Common myeloid progenitor, CD34-positive (primary cell): ENCODE measurements around the gene DOCK10.

Source experiments
- CTCF ChIA-PET: fragments of 350-600 bp; sonication (Branson Sonifier 250); formaldehyde crosslinking; loops from one replicate; lab custom pipeline; 2021; ENCODE audit warnings: antibody characterized with exemption; lab: Charles Lee
- POLR2A ChIA-PET: fragments of 350-600 bp; sonication (Branson Sonifier 250); formaldehyde crosslinking; loops from one replicate; lab custom pipeline; 2021; ENCODE audit warnings: antibody characterized with exemption; lab: Charles Lee
- DNase-seq, 3 donors: peaks; one replicate each; pipeline versions ENCODE4 v3.0.0 to v3.0.0-alpha.2; 2013
- H3K27ac ChIP-seq, 2 experiments: 1 replicate in 1 of 2; 2 replicates in 1 of 2; pipeline ENCODE4 v1.7.0; 2013; ENCODE audit warnings: inconsistent platforms in 2 of 2, low read length in 2 of 2, mild to moderate bottlenecking in 2 of 2, low read depth in 1 of 2, moderate library complexity in 1 of 2; ENCODE audit not compliant: severe bottlenecking in 2 of 2, insufficient read depth in 1 of 2, poor library complexity in 1 of 2
- H3K27me3 ChIP-seq, 5 experiments: replicated peaks in 2 of 5; 1 replicate in 3 of 5; 2 replicates in 2 of 5; pipeline versions ENCODE4 v1.6.1 to v1.7.0; 2013; ENCODE audit warnings: low read length in 4 of 5, mild to moderate bottlenecking in 2 of 5, moderate library complexity in 2 of 5, inconsistent platforms in 1 of 5; ENCODE audit not compliant: insufficient read depth in 5 of 5, control insufficient read depth in 4 of 5
- H3K36me3 ChIP-seq, 4 experiments: 1 replicate in 2 of 4; 2 replicates in 2 of 4; pipeline versions ENCODE4 v1.6.1 to v1.7.0; 2013; ENCODE audit warnings: low read length in 3 of 4, control low read depth in 1 of 4, mild to moderate bottlenecking in 1 of 4; ENCODE audit not compliant: control insufficient read depth in 4 of 4, insufficient read depth in 4 of 4
- H3K4me1 ChIP-seq, 4 experiments: 1 replicate in 3 of 4; 2 replicates in 1 of 4; pipeline versions ENCODE4 v1.6.1 to v1.7.1; 2013; ENCODE audit warnings: low read length in 3 of 4, mild to moderate bottlenecking in 3 of 4, control low read depth in 1 of 4, inconsistent platforms in 1 of 4, moderate library complexity in 1 of 4; ENCODE audit not compliant: control insufficient read depth in 4 of 4, insufficient read depth in 4 of 4; ENCODE audit errors: control extremely low read depth in 1 of 4
- H3K4me3 ChIP-seq, 7 experiments: 1 replicate in 4 of 7; 2 replicates in 3 of 7; pipeline versions ENCODE4 v1.5.1 to v1.7.0; 2013; ENCODE audit warnings: mild to moderate bottlenecking in 7 of 7, low read length in 6 of 7, moderate library complexity in 6 of 7, inconsistent platforms in 2 of 7, low read depth in 2 of 7, control low read depth in 1 of 7; ENCODE audit not compliant: insufficient read depth in 4 of 7, control insufficient read depth in 1 of 7; ENCODE audit errors: extremely low read depth in 1 of 7
- H3K9me3 ChIP-seq, 5 experiments: 1 replicate in 4 of 5; 2 replicates in 1 of 5; pipeline versions ENCODE4 v1.6.1 to v1.7.1; 2013; ENCODE audit warnings: low read length in 4 of 5, mild to moderate bottlenecking in 2 of 5, inconsistent platforms in 1 of 5, low read depth in 1 of 5, moderate library complexity in 1 of 5; ENCODE audit not compliant: control insufficient read depth in 4 of 5, insufficient read depth in 2 of 5; ENCODE audit errors: control extremely low read depth in 1 of 5
- WGBS: methylation state at CpG from one replicate; pipeline ENCODE4 v1.1.5; 2013; ENCODE audit not compliant: insufficient coverage; 5-methylcytosine and 5-hydroxymethylcytosine counted together

Gene DOCK10

GRCh38 chr2:224930124-224930523 is 112.1 kb downstream of the DOCK10 start:
- WGBS: 7% methylated on average over 3 of the region's 5 CpGs
- H3K27ac ChIP-seq: peak overlapping the region; percentile 20 to 67
- POLR2A ChIA-PET: no interaction called here

DNA sequence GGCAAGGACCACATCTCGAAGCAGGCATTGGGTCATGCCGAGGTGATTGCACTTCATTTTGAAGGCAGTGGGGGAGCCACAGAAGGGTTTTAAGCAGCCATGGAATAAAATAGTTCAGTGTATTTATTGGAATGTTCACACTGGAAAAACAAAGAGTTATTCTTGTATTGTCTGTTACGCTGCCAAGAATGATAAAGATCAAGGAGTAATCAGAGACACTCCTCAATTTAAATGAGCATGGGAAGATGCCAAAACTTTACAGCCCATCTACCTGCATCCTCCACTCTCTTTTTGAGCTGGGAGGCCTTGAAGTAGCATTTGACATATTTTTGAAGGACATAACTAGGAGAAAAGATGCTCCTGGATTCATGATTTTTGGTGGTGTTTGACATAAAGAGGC is 112.8 kb downstream of the DOCK10 start:
- Histone ChIP-seq H3K27me3 (no peaks in the 10 kb centered on the region), H3K27ac (no peak overlapping the region), H3K4me1 (peaks cover 52 to 89% (median 75%) of the 10 kb centered on the region in 4 experiments), H3K4me3 (no peak overlapping the region), H3K36me3 (peaks cover 0 to 15% (median 3%) of the 10 kb centered on the region in 4 experiments), H3K9me3 (no peaks in the 10 kb centered on the region)
- 93% methylated on average over 2 of the region's 3 CpGs for WGBS
- no peak for DNase-seq
- ChIA-PET CTCF (interaction anchor here (1.5 to 2.5 kb wide), 5 partner anchors 9 to 72 kb away, joined by 3 to 13 read pairs (median 6); no protein-coding TSS in a partner anchor), POLR2A (no interaction called here)

More at GRCh38 chr2:224930124-224930523, 112.1 kb downstream of the DOCK10 start:
- Histone ChIP-seq H3K4me3 (peak overlapping the region in 4 of 7 experiments; percentile 2 to 54 (median 48)), H3K4me1 (peaks cover 52 to 83% (median 71%) of the 10 kb centered on the region in 4 experiments), H3K27me3 (no peaks in the 10 kb centered on the region), H3K36me3 (peaks cover 0 to 15% (median 3%) of the 10 kb centered on the region in 4 experiments), H3K9me3 (no peaks in the 10 kb centered on the region)
- CTCF ChIA-PET: interaction anchor here (1.3 to 2.5 kb wide), 4 partner anchors 18 to 73 kb away, joined by 3 to 9 read pairs (median 6); no protein-coding TSS in a partner anchor
- peak; percentile 73 to 93 (median 92) for DNase-seq

GRCh38 chr2:224927646-224928173 is 114.6 kb downstream of the DOCK10 start:
- H3K27ac ChIP-seq: no peak overlapping the region
- CTCF ChIA-PET: interaction anchor here (1.2 to 2.4 kb wide), 8 partner anchors 11 to 75 kb away, joined by 3 to 13 read pairs (median 4); no protein-coding TSS in a partner anchor
- H3K4me3 ChIP-seq: no peak overlapping the region
- H3K4me1 ChIP-seq: peaks cover 57 to 96% (median 80%) of the 10 kb centered on the region in 4 experiments
- no peaks in the 10 kb centered on the region for H3K9me3 ChIP-seq
- H3K27me3 ChIP-seq: no peaks in the 10 kb centered on the region
- DNase-seq: peak in 2 of 3 donors; percentile 52 to 68
- peaks cover 0 to 15% (median 3%) of the 10 kb centered on the region in 4 experiments for H3K36me3 ChIP-seq
- WGBS: 39% methylated on average over 6 of the region's 7 CpGs
- POLR2A ChIA-PET: interaction anchor here (1.0 kb wide), 1 partner anchor 14 kb away, joined by 3 read pairs; no protein-coding TSS in a partner anchor

DNA sequence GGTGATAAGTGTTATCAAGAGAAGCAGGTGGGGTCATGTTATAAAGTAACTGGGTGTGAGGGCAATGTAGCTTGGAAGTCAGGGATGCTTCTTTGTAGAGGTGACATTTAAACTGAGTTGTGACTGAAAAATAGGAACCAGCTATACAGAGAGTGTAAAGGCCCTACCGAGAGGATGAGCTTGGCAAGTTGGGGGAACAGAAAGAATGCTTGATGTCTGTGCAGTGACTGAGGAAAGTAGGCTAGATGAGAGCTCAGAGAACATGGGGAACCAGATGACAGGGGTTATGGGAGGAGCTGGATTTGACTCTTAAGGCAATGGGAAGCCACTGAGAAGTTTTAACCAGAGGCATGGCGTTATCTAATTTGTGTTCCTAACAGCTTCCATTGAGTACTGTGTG is 115.3 kb downstream of the DOCK10 start:
- Histone ChIP-seq H3K36me3 (peaks cover 0 to 15% (median 3%) of the 10 kb centered on the region in 4 experiments), H3K4me3 (no peak overlapping the region), H3K27ac (peak overlapping the region in 1 of 2 experiments; percentile 17), H3K4me1 (peaks cover 53 to 96% (median 80%) of the 10 kb centered on the region in 4 experiments), H3K9me3 (no peaks in the 10 kb centered on the region), H3K27me3 (no peaks in the 10 kb centered on the region)
- no peak for DNase-seq
- POLR2A ChIA-PET: no interaction called here
- CTCF ChIA-PET: interaction anchor here (1.2 to 2.4 kb wide), 6 partner anchors 11 to 76 kb away, joined by 3 to 13 read pairs (median 5); no protein-coding TSS in a partner anchor
- 73% methylated on average over 2 of the region's 2 CpGs for WGBS

DNA sequence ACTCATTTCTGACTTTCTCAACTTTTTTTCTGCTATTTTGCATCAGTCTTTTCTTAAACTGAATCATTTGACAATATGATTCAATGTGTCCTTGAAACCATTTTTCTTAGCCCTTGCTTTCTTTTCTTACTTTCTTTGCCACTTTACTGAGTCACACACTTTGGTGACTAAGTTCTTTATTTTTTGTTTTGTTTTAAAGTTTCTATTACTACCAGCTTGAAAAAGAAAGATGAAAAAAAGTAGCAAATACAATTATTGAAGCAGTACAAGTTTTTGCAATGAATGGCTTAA is 116.5 kb downstream of the DOCK10 start:
- no peaks in the 10 kb centered on the region for H3K9me3 ChIP-seq
- ChIA-PET POLR2A (no interaction called here), CTCF (interaction anchor here (0.8 to 2.4 kb wide), 4 partner anchors 13 to 32 kb away, joined by 3 to 7 read pairs (median 4); no protein-coding TSS in a partner anchor)
- H3K4me3 ChIP-seq: no peak overlapping the region
- peaks cover 0 to 15% (median under 1%) of the 10 kb centered on the region in 4 experiments for H3K36me3 ChIP-seq
- H3K27me3 ChIP-seq: no peaks in the 10 kb centered on the region
- peaks cover 46 to 93% (median 72%) of the 10 kb centered on the region in 4 experiments for H3K4me1 ChIP-seq
- no peak overlapping the region for H3K27ac ChIP-seq
- DNase-seq: peak in 1 of 3 donors; percentile 45

GRCh38 chr2:224925061-224925809 is 117.0 kb downstream of the DOCK10 start:
- ChIA-PET POLR2A (interaction anchor here (0.9 kb wide), 1 partner anchor 12 kb away, joined by 3 read pairs; no protein-coding TSS in a partner anchor), CTCF (interaction anchor here (0.8 to 2.4 kb wide), 4 partner anchors 13 to 31 kb away, joined by 3 to 7 read pairs (median 4); no protein-coding TSS in a partner anchor)
- Histone ChIP-seq H3K27me3 (no peaks in the 10 kb centered on the region), H3K36me3 (peaks cover 0 to 15% (median under 1%) of the 10 kb centered on the region in 4 experiments), H3K9me3 (no peaks in the 10 kb centered on the region), H3K27ac (no peak overlapping the region), H3K4me1 (peaks cover 42 to 88% (median 67%) of the 10 kb centered on the region in 4 experiments), H3K4me3 (no peak overlapping the region)
- no peak for DNase-seq
- WGBS: 94% methylated on average over 2 of the region's 3 CpGs
